NOMO-1 treated with DMSO at 0.1 percent for 48 hours (cell line): ENCODE measurements around the gene MYBPC2.

Experiments
- DNase-seq: peaks from one replicate; lab custom pipeline; 2025; ENCODE audit not compliant: unreplicated experiment; lab: John Stamatoyannopoulos, UW

Gene MYBPC2

DNA sequence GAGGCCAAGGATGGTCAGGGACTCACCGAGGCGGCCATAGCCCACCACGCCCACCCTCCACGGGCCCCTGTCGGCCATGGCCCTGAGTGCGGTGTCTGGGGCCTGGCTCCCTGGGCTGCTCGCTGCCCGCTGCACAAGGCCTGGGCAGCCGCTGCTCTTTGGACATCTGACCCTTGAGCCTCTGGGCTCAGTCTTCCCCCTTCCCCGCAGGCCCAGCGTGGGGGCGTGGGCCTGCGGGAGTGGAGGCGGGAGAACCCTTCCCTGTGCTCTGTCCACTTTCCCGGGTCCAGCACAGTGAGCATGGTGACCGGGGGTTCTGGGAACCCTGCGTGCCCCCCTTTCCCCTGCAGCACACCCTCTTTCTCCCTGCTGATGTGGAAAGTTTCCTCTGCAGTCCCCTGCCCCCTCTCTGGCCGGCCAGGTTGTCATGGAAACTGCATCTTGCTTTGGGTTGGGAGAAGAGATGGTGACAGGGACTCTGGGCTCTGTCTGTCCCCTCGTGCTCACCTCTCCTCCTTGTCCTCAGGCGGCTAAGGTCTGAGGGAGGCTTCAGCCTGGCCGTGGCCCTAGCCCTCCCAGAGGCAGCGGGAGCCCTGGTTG lies 81.2 kb downstream of the MYBPC2 start, which contains the start of gene ASPDH:
ASPDH (minus strand) TSS at position 168 of the 600 bp plus-strand sequence; CDS start at position 78, 90 bp downstream.
- no peak for DNase-seq

DNA sequence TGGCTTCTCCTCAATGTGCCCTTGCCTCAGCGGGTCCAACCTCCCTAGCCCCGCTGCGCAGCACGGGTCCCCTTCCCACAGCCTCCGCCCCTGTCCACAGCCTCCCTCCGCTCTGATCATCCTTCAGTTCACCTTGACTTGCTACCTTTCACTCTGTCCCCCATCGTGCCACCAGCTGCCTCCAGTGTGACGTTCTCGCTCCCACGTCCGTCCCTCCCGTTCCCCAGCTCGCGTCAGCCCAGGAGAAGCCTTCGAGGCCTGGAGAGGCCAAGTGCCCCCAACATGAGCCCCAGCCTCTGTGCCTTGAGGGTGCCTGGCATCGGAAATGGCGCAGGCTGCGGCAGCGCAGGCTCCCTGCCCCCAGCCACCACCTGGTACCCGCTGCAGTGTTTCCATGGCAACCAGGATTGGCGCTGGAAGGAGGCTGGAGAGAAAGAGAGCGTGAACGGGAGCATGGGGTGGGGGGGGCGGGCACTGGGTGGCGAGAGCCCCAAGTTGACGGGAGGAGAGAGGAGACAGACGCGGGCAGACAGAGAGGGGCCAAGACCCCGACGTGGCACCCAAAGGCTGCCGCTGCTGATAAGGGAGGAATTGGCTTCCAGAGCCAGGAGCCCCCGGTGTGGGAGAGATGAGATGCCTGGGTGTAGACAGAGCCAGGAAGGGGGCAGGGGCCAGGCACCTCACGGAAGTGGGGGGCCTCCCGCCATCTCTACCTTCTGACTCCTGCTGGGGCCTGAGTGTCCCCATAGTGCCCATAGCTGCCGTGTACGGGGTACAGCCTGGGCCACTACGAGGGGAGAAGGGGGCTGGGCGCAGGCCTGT lies 81.9 kb downstream of the MYBPC2 start:
- DNase-seq: no peak

- DNase-seq: no peak
Observed at GRCh38 chr19:50515168-50515561, 82.5 kb downstream of the MYBPC2 start.
